D721Med (cell line): ENCODE results near the gene CYP26B1.

Experiments
- DNase-seq: peaks from one replicate; pipeline ENCODE4 v3.0.0; 2011; ENCODE audit warnings: low spot score; ENCODE audit not compliant: insufficient read length
- FAIRE-seq: peaks from 2 replicates; lab custom pipeline; 2011; peaks lifted over from hg19 to GRCh38; lab: Jason Lieb, UNC
- TF ChIP-seq, protein P1 (sequence below): IDR thresholded peaks from 2 replicates; pipeline ENCODE4 v1.5.1; 2012; ENCODE audit warnings: mild to moderate bottlenecking, control low read depth; ENCODE audit not compliant: insufficient read depth; ENCODE audit errors: missing control alignments

CYP26B1 gene

DNA sequence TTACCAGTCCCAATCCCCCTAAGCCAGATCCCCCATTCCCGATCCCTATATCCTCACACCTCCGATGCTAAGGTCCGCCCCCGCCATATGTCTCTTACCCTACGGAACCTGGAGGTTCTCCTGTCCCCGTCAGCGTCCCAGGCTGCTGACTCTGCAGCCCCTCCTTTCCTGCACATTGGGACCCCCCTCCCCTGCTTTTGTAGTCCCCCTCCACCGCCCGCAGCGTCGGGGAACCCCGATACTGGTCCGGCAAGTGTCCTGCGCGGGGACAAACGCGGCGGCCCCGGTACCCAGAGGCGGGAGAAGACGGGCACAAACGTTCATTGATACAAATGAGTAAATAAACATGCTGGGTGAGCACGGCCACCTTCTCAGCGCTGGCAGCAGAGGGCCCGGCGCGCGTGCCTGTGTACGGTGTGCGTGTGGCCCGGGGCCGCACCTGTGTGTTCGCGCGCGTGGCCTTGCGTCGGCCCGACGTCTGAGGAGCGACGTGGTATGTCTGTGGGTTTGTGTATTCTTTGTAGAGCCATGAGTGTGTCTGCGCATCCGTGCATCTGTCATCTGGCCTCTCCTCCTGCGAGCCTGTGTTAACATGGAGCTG is 2.0 kb upstream of the CYP26B1 start:
- DNase-seq (no peak), FAIRE-seq (no peak)
- TF ChIP-seq, protein P1, sequence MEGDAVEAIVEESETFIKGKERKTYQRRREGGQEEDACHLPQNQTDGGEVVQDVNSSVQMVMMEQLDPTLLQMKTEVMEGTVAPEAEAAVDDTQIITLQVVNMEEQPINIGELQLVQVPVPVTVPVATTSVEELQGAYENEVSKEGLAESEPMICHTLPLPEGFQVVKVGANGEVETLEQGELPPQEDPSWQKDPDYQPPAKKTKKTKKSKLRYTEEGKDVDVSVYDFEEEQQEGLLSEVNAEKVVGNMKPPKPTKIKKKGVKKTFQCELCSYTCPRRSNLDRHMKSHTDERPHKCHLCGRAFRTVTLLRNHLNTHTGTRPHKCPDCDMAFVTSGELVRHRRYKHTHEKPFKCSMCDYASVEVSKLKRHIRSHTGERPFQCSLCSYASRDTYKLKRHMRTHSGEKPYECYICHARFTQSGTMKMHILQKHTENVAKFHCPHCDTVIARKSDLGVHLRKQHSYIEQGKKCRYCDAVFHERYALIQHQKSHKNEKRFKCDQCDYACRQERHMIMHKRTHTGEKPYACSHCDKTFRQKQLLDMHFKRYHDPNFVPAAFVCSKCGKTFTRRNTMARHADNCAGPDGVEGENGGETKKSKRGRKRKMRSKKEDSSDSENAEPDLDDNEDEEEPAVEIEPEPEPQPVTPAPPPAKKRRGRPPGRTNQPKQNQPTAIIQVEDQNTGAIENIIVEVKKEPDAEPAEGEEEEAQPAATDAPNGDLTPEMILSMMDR = no peak

GRCh38 chr2:72148837-72149555 is 1.3 kb upstream of the CYP26B1 start:
- peak; percentile 31 for DNase-seq
- no peak for FAIRE-seq
- TF ChIP-seq, protein P1 = no peak

- TF ChIP-seq, protein P1 = no peak
- DNase-seq (peak; percentile 25), FAIRE-seq (no peak)
Measured at GRCh38 chr2:72148003-72148836, 558 bp upstream of the CYP26B1 start.

- TF ChIP-seq, protein P1 = no peak
- DNase-seq (peak; percentile 29), FAIRE-seq (no peak)
Measured at GRCh38 chr2:72146347-72147302, 1.0 kb downstream of the CYP26B1 start.

- DNase-seq (no peak), FAIRE-seq (no peak)
Measured at GRCh38 chr2:72145658-72146329, 1.9 kb downstream of the CYP26B1 start.

More at GRCh38 chr2:72145658-72146329, 1.9 kb downstream of the CYP26B1 start:
- TF ChIP-seq, protein P1 = no peak
